Ovary (tissue), 3 donors: ENCODE measurements around the gene RFX3.

ENCODE experiments used
- EP300 ChIP-seq: sonication (generic); formaldehyde crosslinking; IDR thresholded peaks from one replicate; pipeline ENCODE4 v1.6.1; 2017; ENCODE audit warnings: antibody characterized with exemption
- TF ChIP-seq, protein P1 (sequence below), 3 donors: fragments of 450-650 bp in 2 of 3; fragments of 200-600 bp in 1 of 3; IDR thresholded peaks; one replicate each; pipeline versions ENCODE4 v1.5.1 to v1.8.0; 2016 to 2022; ENCODE audit warnings: antibody characterized with exemption in 3 of 3, mild to moderate bottlenecking in 1 of 3
- donor health status: DM: no; HTN: no; CAD: no.

DNA sequence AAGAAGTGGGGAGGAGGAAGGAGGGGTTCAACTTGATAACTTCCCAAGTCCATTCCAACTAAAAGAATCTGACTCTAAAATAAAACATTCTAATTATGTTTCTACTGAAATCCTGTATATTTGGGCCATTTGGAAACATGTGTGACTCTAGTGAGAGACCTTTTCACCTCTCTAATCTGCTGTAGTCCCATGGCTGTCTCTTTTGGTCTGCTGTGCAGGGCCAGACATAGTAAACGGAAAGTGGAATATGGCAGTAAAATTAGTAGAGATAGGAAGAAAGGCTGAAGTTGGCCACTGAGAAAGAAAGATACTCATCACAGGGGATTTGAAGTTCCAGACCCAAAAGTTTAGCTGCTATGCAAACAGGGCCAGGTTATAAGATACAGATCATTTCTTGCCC is 15.9 kb downstream of the RFX3 start:
- TF ChIP-seq, protein P1, sequence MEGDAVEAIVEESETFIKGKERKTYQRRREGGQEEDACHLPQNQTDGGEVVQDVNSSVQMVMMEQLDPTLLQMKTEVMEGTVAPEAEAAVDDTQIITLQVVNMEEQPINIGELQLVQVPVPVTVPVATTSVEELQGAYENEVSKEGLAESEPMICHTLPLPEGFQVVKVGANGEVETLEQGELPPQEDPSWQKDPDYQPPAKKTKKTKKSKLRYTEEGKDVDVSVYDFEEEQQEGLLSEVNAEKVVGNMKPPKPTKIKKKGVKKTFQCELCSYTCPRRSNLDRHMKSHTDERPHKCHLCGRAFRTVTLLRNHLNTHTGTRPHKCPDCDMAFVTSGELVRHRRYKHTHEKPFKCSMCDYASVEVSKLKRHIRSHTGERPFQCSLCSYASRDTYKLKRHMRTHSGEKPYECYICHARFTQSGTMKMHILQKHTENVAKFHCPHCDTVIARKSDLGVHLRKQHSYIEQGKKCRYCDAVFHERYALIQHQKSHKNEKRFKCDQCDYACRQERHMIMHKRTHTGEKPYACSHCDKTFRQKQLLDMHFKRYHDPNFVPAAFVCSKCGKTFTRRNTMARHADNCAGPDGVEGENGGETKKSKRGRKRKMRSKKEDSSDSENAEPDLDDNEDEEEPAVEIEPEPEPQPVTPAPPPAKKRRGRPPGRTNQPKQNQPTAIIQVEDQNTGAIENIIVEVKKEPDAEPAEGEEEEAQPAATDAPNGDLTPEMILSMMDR (IDR thresholded peaks at IDR 0.05): no peak
- no peak for TF ChIP-seq EP300
